ENCODE data around the gene USP3.

The USP3 gene

GRCh38 chr15:63556736-63557135, 52.3 kb downstream of the USP3 start:
- H3K4me3 Mint-ChIP-seq, result no peak overlapping the region
- no peaks in the 10 kb centered on the region for H3K27me3 Mint-ChIP-seq
- ATAC-seq, result no peak
- peaks cover 33% of the 10 kb centered on the region for H3K4me1 Mint-ChIP-seq
- H3K27ac Mint-ChIP-seq, result no peak overlapping the region
- H3K36me3 Mint-ChIP-seq, result peaks cover 52% of the 10 kb centered on the region
- H3K9me3 Mint-ChIP-seq, result no peaks in the 10 kb centered on the region

- no peak overlapping the region for H3K4me3 Mint-ChIP-seq
- peaks cover 33% of the 10 kb centered on the region for H3K4me1 Mint-ChIP-seq
- ATAC-seq, result no peak
- peaks cover 61% of the 10 kb centered on the region for H3K36me3 Mint-ChIP-seq
- peak overlapping the region; percentile 33 for H3K27ac Mint-ChIP-seq
- H3K9me3 Mint-ChIP-seq, result no peaks in the 10 kb centered on the region
- no peaks in the 10 kb centered on the region for H3K27me3 Mint-ChIP-seq
These were observed 55.4 kb downstream of the USP3 start for GRCh38 chr15:63559753-63560152.

GRCh38 chr15:63560741-63561448, 56.5 kb downstream of the USP3 start:
- Mint-ChIP-seq H3K27me3 (no peaks in the 10 kb centered on the region), H3K4me1 (peaks cover 37% of the 10 kb centered on the region), H3K9me3 (no peaks in the 10 kb centered on the region), H3K4me3 (no peak overlapping the region), H3K27ac (peak overlapping the region; percentile 33), H3K36me3 (peaks cover 60% of the 10 kb centered on the region)
- ATAC-seq, result peak; percentile 31

GRCh38 chr15:63564093-63564492, 59.7 kb downstream of the USP3 start:
- Mint-ChIP-seq H3K27me3 (no peaks in the 10 kb centered on the region), H3K36me3 (peaks cover 58% of the 10 kb centered on the region), H3K27ac (peak overlapping the region; percentile 64)

GRCh38 chr15:63565536-63566186, 61.3 kb downstream of the USP3 start:
- Mint-ChIP-seq H3K9me3 (no peaks in the 10 kb centered on the region), H3K4me1 (peaks cover 32% of the 10 kb centered on the region), H3K36me3 (peaks cover 54% of the 10 kb centered on the region), H3K27ac (peak overlapping the region; percentile 64), H3K4me3 (no peak overlapping the region), H3K27me3 (no peaks in the 10 kb centered on the region)
- no peak for ATAC-seq

More at GRCh38 chr15:63564093-63564492, 59.7 kb downstream of the USP3 start:
- ATAC-seq, result no peak
- H3K4me3 Mint-ChIP-seq, result no peak overlapping the region
- H3K9me3 Mint-ChIP-seq, result no peaks in the 10 kb centered on the region
- H3K4me1 Mint-ChIP-seq, result peaks cover 36% of the 10 kb centered on the region

GRCh38 chr15:63572749-63573464, 68.5 kb downstream of the USP3 start:
- no peaks in the 10 kb centered on the region for H3K9me3 Mint-ChIP-seq
- no peak for ATAC-seq
- peaks cover 47% of the 10 kb centered on the region for H3K36me3 Mint-ChIP-seq
- no peak overlapping the region for H3K4me3 Mint-ChIP-seq
- H3K27me3 Mint-ChIP-seq, result no peaks in the 10 kb centered on the region
- no peaks in the 10 kb centered on the region for H3K4me1 Mint-ChIP-seq
- peak overlapping the region; percentile 26 for H3K27ac Mint-ChIP-seq

- peaks cover 41% of the 10 kb centered on the region for H3K36me3 Mint-ChIP-seq
- H3K9me3 Mint-ChIP-seq, result no peaks in the 10 kb centered on the region
- no peak for ATAC-seq
- H3K4me1 Mint-ChIP-seq, result no peaks in the 10 kb centered on the region
- no peak overlapping the region for H3K4me3 Mint-ChIP-seq
- H3K27me3 Mint-ChIP-seq, result no peaks in the 10 kb centered on the region
- H3K27ac Mint-ChIP-seq, result peak overlapping the region; percentile 26
These were observed 69.1 kb downstream of the USP3 start for GRCh38 chr15:63573533-63573932.

- Mint-ChIP-seq H3K4me3 (no peak overlapping the region), H3K27me3 (no peaks in the 10 kb centered on the region), H3K36me3 (peaks cover 36% of the 10 kb centered on the region), H3K27ac (no peak overlapping the region), H3K9me3 (no peaks in the 10 kb centered on the region), H3K4me1 (peaks cover 6% of the 10 kb centered on the region)
- ATAC-seq, result no peak
These were observed 70.9 kb downstream of the USP3 start for GRCh38 chr15:63575312-63575711.

GRCh38 chr15:63576441-63576840, 72.0 kb downstream of the USP3 start:
- Mint-ChIP-seq H3K27me3 (no peaks in the 10 kb centered on the region), H3K27ac (peak overlapping the region; percentile 48), H3K9me3 (no peaks in the 10 kb centered on the region), H3K4me3 (no peak overlapping the region), H3K4me1 (peaks cover 13% of the 10 kb centered on the region), H3K36me3 (peaks cover 39% of the 10 kb centered on the region)
- no peak for ATAC-seq

GRCh38 chr15:63582179-63582578, 77.8 kb downstream of the USP3 start:
- H3K9me3 Mint-ChIP-seq, result no peaks in the 10 kb centered on the region
- H3K36me3 Mint-ChIP-seq, result peaks cover 60% of the 10 kb centered on the region
- ATAC-seq, result no peak
- H3K4me1 Mint-ChIP-seq, result peaks cover 20% of the 10 kb centered on the region
- H3K27ac Mint-ChIP-seq, result peak overlapping the region; percentile 50
- H3K27me3 Mint-ChIP-seq, result no peaks in the 10 kb centered on the region
- no peak overlapping the region for H3K4me3 Mint-ChIP-seq

- Mint-ChIP-seq H3K36me3 (peaks cover 60% of the 10 kb centered on the region), H3K27me3 (no peaks in the 10 kb centered on the region), H3K9me3 (no peaks in the 10 kb centered on the region), H3K4me1 (peaks cover 20% of the 10 kb centered on the region), H3K4me3 (no peak overlapping the region), H3K27ac (peak overlapping the region; percentile 50)
- no peak for ATAC-seq
These were observed 78.5 kb downstream of the USP3 start for GRCh38 chr15:63582718-63583426.

GRCh38 chr15:63586790-63587189, 82.4 kb downstream of the USP3 start:
- H3K4me1 Mint-ChIP-seq, result peaks cover 7% of the 10 kb centered on the region
- H3K27ac Mint-ChIP-seq, result no peak overlapping the region
- no peaks in the 10 kb centered on the region for H3K9me3 Mint-ChIP-seq
- H3K4me3 Mint-ChIP-seq, result no peak overlapping the region
- ATAC-seq, result no peak
- peaks cover 80% of the 10 kb centered on the region for H3K36me3 Mint-ChIP-seq
- H3K27me3 Mint-ChIP-seq, result no peaks in the 10 kb centered on the region

- no peaks in the 10 kb centered on the region for H3K9me3 Mint-ChIP-seq
- no peak for ATAC-seq
- peaks cover 3% of the 10 kb centered on the region for H3K4me1 Mint-ChIP-seq
- peaks cover 78% of the 10 kb centered on the region for H3K36me3 Mint-ChIP-seq
- no peak overlapping the region for H3K27ac Mint-ChIP-seq
- H3K27me3 Mint-ChIP-seq, result no peaks in the 10 kb centered on the region
- no peak overlapping the region for H3K4me3 Mint-ChIP-seq
These were observed 83.1 kb downstream of the USP3 start for GRCh38 chr15:63587527-63587926.

- Mint-ChIP-seq H3K27ac (no peak overlapping the region), H3K4me1 (peaks cover 8% of the 10 kb centered on the region), H3K27me3 (no peaks in the 10 kb centered on the region), H3K4me3 (no peak overlapping the region), H3K9me3 (no peaks in the 10 kb centered on the region), H3K36me3 (peaks cover 73% of the 10 kb centered on the region)
- no peak for ATAC-seq
These were observed 84.4 kb downstream of the USP3 start for GRCh38 chr15:63588826-63589225.
